ENCODE measurements around the gene GPRIN1.

GPRIN1 gene

DNA sequence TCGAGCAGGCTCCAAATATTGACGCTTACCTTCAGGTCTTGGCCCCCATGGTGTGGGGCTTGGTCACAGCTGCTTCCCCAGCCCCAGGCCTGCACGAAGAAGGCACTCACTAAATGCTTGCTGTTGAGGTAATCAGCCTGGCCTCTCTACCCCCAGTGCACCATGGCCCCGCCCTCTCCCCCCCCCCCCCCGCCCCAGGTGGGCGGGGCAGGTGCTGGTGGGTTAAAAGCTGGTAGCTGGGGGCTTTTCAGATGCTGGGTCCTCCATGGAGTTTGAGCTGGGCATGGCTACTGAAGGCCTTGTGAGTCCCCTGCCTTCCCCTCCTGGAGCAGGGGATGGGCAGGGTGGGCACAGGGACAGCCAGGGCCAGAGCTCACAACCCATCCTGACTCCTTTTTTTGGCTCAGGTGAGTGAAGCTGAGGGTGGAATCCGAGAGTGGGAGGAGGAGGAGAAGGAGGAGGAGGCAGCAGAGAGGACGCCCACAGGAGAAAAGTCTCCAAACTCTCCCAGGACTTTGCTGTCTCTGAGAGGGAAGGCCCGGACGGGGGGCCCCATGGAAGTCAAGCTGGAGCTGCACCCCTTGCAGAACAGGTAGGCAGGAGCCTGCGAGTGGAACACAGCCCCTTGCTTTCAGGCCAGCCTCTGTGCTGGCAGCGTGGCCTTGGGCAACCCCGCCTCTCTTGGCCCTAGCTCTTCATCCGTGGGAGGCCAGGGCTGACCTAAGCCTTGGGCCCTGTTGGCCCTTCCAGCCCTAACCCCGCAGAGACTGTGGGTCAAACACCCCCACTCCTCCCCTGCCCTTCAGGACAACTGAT lies 32.9 kb upstream of the GPRIN1 start:
- H3K4me3 ChIP-seq (ENCODE audit: low read length) = no peak overlapping the region

GRCh38 chr5:176640616-176641015 lies 30.7 kb upstream of the GPRIN1 start:
- TF ChIP-seq, protein P1, sequence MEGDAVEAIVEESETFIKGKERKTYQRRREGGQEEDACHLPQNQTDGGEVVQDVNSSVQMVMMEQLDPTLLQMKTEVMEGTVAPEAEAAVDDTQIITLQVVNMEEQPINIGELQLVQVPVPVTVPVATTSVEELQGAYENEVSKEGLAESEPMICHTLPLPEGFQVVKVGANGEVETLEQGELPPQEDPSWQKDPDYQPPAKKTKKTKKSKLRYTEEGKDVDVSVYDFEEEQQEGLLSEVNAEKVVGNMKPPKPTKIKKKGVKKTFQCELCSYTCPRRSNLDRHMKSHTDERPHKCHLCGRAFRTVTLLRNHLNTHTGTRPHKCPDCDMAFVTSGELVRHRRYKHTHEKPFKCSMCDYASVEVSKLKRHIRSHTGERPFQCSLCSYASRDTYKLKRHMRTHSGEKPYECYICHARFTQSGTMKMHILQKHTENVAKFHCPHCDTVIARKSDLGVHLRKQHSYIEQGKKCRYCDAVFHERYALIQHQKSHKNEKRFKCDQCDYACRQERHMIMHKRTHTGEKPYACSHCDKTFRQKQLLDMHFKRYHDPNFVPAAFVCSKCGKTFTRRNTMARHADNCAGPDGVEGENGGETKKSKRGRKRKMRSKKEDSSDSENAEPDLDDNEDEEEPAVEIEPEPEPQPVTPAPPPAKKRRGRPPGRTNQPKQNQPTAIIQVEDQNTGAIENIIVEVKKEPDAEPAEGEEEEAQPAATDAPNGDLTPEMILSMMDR (IDR thresholded peaks at IDR 0.05; ENCODE audit: low read depth, low read length) = no peak
- no peak for TF ChIP-seq EZH2phosphoT487 (IDR thresholded peaks at IDR 0.05; ENCODE audit: low read depth)
- H4K20me1 ChIP-seq (ENCODE audit: insufficient read depth, low read length) = no peaks in the 10 kb centered on the region
- no peak overlapping the region for H3K4me3 ChIP-seq (ENCODE audit: low read length)
- no peaks in the 10 kb centered on the region for H3K79me2 ChIP-seq (ENCODE audit: low read length)
- no peak overlapping the region for H3K4me2 ChIP-seq (ENCODE audit: low read length)
- no peaks in the 10 kb centered on the region for H3K9me3 ChIP-seq (ENCODE audit: insufficient read depth, low read length)
- H3K27ac ChIP-seq (ENCODE audit: low read length) = no peak overlapping the region
- no peak overlapping the region for H3K9ac ChIP-seq (ENCODE audit: low read length)
- H2AFZ ChIP-seq (ENCODE audit: low read depth, low read length) = no peak overlapping the region
- no peaks in the 10 kb centered on the region for H3K36me3 ChIP-seq (replicated peaks; ENCODE audit: low read depth, low read length)
- no peaks in the 10 kb centered on the region for H3K4me1 ChIP-seq (ENCODE audit: low read length)
- H3K27me3 ChIP-seq (ENCODE audit: low read depth, low read length) = no peaks in the 10 kb centered on the region

More for the DNA sequence above, 32.9 kb upstream of the GPRIN1 start:
- no peaks in the 10 kb centered on the region for H3K36me3 ChIP-seq (replicated peaks; ENCODE audit: low read depth, low read length)
- H3K27ac ChIP-seq (ENCODE audit: low read length) = no peak overlapping the region
- TF ChIP-seq, protein P1 (IDR thresholded peaks at IDR 0.05; ENCODE audit: low read depth, low read length) = no peak
- no peak for TF ChIP-seq EZH2phosphoT487 (IDR thresholded peaks at IDR 0.05; ENCODE audit: low read depth)
- no peak overlapping the region for H2AFZ ChIP-seq (ENCODE audit: low read depth, low read length)
- no peak overlapping the region for H3K4me2 ChIP-seq (ENCODE audit: low read length)
- H3K4me1 ChIP-seq (ENCODE audit: low read length) = peaks cover 7% of the 10 kb centered on the region
- H3K9ac ChIP-seq (ENCODE audit: low read length) = no peak overlapping the region
- no peaks in the 10 kb centered on the region for H3K9me3 ChIP-seq (ENCODE audit: insufficient read depth, low read length)
- H3K27me3 ChIP-seq (ENCODE audit: low read depth, low read length) = no peaks in the 10 kb centered on the region
- H4K20me1 ChIP-seq (ENCODE audit: insufficient read depth, low read length) = no peaks in the 10 kb centered on the region
- 0 out of 2 replicates have a peak, but pooled peaks cover under 1% of the 10 kb centered on the region for H3K79me2 ChIP-seq (ENCODE audit: low read length)

DNA sequence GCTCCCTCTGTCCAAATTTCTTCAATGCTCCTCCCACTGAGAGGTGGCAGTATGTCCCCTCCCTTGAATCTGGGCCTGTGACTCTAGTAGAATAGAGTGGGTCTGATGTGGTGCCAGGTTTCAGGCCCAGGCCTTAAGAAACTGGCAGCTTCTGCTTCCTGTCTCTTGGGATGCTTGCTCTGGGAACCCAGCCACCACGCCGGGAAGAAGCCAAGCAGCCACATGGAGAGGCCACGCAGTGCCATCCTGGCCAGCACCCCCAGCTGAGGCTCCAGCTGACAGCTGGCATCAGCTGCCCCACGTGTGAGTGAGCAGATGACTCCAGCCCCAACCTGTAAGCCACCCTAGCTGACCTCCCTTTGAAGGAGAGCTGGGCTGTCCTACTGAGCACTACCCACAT lies 30.0 kb upstream of the GPRIN1 start:
- TF ChIP-seq, protein P1 (IDR thresholded peaks at IDR 0.05; ENCODE audit: low read depth, low read length) = no peak
- TF ChIP-seq EZH2phosphoT487 (IDR thresholded peaks at IDR 0.05; ENCODE audit: low read depth) = no peak
- peaks cover 6% of the 10 kb centered on the region; the same call in 1 of the 2 replicates for H3K27me3 ChIP-seq (ENCODE audit: low read depth, low read length)
- no peaks in the 10 kb centered on the region for H3K36me3 ChIP-seq (replicated peaks; ENCODE audit: low read depth, low read length)
- no peaks in the 10 kb centered on the region for H3K79me2 ChIP-seq (ENCODE audit: low read length)
- H2AFZ ChIP-seq (ENCODE audit: low read depth, low read length) = no peak overlapping the region
- H3K27ac ChIP-seq (ENCODE audit: low read length) = no peak overlapping the region
- H3K9ac ChIP-seq (ENCODE audit: low read length) = no peak overlapping the region
- H3K9me3 ChIP-seq (ENCODE audit: insufficient read depth, low read length) = no peaks in the 10 kb centered on the region
- no peak overlapping the region for H3K4me2 ChIP-seq (ENCODE audit: low read length)
- no peaks in the 10 kb centered on the region for H4K20me1 ChIP-seq (ENCODE audit: insufficient read depth, low read length)
- no peaks in the 10 kb centered on the region for H3K4me1 ChIP-seq (ENCODE audit: low read length)
- H3K4me3 ChIP-seq (ENCODE audit: low read length) = no peak overlapping the region

DNA sequence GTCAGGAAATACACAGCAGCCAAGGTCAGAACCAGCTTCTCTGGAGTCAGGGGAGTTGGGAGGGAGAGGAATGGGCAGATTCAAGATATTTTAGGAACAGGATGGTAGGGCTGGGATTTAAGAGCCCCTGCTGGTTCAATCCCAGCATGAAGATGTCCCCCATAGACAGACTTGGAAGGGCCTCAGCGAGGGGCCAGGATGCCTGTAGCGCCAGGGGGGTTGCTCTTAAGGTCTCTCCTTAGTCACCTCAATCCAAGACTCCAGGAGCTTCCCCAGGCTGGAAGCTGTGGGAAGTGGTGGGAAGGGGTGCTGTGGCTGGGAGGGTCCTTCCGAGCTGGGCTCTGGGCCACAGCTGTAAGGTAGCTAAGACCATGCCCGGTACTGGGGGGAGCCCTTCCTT lies 29.3 kb upstream of the GPRIN1 start:
- no peak for TF ChIP-seq EZH2phosphoT487 (IDR thresholded peaks at IDR 0.05; ENCODE audit: low read depth)
- TF ChIP-seq, protein P1 (IDR thresholded peaks at IDR 0.05; ENCODE audit: low read depth, low read length) = no peak
- Histone ChIP-seq H4K20me1 (ENCODE audit: insufficient read depth, low read length) (no peaks in the 10 kb centered on the region), H3K27ac (ENCODE audit: low read length) (no peak overlapping the region), H3K27me3 (ENCODE audit: low read depth, low read length) (peaks cover 8% of the 10 kb centered on the region), H3K79me2 (ENCODE audit: low read length) (no peaks in the 10 kb centered on the region), H3K36me3 (replicated peaks; ENCODE audit: low read depth, low read length) (no peaks in the 10 kb centered on the region), H2AFZ (ENCODE audit: low read depth, low read length) (no peak overlapping the region), H3K9ac (ENCODE audit: low read length) (no peak overlapping the region), H3K4me3 (ENCODE audit: low read length) (no peak overlapping the region), H3K4me1 (ENCODE audit: low read length) (no peaks in the 10 kb centered on the region), H3K9me3 (ENCODE audit: insufficient read depth, low read length) (no peaks in the 10 kb centered on the region), H3K4me2 (ENCODE audit: low read length) (no peak overlapping the region)
